GM12891 (cell line): ENCODE measurements around the gene TRPV4.

Experiments
- POLR2A ChIP-seq: IDR thresholded peaks from 2 replicates; pipeline ENCODE4 v1.6.1; 2011; ENCODE audit warnings: low read depth, low read length, control low read depth
- POLR2AphosphoS5 ChIP-seq: IDR thresholded peaks from 2 replicates; pipeline ENCODE4 v1.6.1; 2011; ENCODE audit warnings: low read depth, low read length, control low read depth
- TAF1 ChIP-seq: IDR thresholded peaks from 2 replicates; pipeline ENCODE4 v1.6.1; 2011; ENCODE audit warnings: low read depth, low read length, control low read depth

DNA sequence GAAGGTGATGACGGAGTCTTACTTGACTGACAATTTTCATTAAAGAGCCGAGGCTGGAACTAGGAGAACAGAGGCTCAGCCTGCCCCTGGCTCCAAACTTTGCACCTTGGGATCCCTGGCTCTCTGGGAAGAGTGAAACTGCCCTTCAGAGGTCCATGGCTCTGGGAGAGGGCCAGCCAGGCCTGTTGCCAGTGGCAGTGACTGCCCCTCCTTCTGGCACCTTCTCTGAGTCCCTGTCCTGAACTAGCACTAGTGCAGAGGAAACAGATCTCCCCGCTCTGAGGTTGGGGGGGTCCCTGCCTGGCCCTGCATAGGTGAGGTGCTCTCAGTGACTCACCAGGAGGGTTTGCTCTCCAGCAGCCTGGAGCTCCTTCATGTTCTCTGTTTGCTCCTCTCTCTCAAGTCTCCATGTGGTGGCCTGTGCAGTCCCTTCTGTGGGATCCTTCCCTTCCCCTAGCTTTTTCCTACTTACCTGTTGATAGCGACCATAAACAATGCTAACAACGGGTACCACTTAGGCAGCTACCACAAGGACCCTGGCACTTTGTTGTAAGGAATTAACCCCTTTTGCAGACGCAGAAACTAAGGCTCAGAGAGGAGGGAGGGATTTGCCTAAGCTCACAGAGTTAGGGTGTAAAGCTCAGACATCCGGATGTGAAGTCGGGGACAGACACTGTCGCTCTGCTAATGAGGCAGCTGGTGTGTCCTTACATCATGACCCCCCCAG is 97.2 kb downstream of the TRPV4 start:
- TF ChIP-seq POLR2A (no peak), POLR2AphosphoS5 (no peak), TAF1 (no peak)
